Omental fat pad (tissue), 4 donors: ENCODE data around the gene IPO4. TPM values are rescaled to one million over a fixed set of nuclear protein-coding genes. Genes with fewer than 3 reads are reported as not detected.

Source experiments
- ATAC-seq: fragments of 150-250 bp; one replicate; pipeline ENCODE4 v1.9.1; 2016; ENCODE audit warnings: mild to moderate bottlenecking, moderate library complexity; ENCODE audit not compliant: low FRiP score
- DNase-seq: peaks from one replicate; pipeline ENCODE4 v3.0.0-alpha.2; 2019; ENCODE audit warnings: low spot score
- total RNA-seq, 4 donors: library from RNA; depleted of rRNA; stranded (reverse); fragments of >200 nt; gene quantifications; one replicate each; pipeline ENCODE4 v1.1.0, GENCODE V29; 2016
- TF ChIP-seq, protein P1 (sequence below), 3 donors: fragments of 450-650 bp; IDR thresholded peaks; one replicate each; pipeline ENCODE4 v1.5.1; 2016 to 2017; ENCODE audit warnings: antibody characterized with exemption in 3 of 3, mild to moderate bottlenecking in 3 of 3, moderate library complexity in 2 of 3

Gene IPO4
- total RNA-seq, 4 donors from 2014 or later, result 24.1 to 108 (median 34.4) TPM

DNA sequence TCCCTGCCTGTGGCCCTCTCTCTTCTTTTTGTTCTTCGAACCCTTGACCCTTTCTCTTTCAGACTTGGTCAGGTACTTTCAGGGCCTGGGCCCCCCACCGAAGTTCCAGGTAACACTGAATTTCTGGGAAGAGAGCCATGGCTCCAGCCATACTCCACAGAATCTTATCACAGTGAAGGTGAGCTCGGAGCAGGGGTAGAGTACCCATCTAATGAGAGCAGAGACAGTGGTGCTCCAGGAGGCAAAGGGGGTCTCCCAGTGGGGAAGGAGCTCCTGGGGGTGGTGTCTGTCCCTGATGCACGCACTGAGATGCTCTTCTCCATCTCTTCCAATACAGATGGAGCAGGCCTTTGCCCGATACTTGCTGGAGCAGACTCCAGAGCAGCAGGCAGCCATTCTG lies 22.8 kb downstream of the IPO4 start:
- DNase-seq (no peak), ATAC-seq (no peak)
- TF ChIP-seq, protein P1, sequence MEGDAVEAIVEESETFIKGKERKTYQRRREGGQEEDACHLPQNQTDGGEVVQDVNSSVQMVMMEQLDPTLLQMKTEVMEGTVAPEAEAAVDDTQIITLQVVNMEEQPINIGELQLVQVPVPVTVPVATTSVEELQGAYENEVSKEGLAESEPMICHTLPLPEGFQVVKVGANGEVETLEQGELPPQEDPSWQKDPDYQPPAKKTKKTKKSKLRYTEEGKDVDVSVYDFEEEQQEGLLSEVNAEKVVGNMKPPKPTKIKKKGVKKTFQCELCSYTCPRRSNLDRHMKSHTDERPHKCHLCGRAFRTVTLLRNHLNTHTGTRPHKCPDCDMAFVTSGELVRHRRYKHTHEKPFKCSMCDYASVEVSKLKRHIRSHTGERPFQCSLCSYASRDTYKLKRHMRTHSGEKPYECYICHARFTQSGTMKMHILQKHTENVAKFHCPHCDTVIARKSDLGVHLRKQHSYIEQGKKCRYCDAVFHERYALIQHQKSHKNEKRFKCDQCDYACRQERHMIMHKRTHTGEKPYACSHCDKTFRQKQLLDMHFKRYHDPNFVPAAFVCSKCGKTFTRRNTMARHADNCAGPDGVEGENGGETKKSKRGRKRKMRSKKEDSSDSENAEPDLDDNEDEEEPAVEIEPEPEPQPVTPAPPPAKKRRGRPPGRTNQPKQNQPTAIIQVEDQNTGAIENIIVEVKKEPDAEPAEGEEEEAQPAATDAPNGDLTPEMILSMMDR (IDR thresholded peaks at IDR 0.05), result no peak

DNA sequence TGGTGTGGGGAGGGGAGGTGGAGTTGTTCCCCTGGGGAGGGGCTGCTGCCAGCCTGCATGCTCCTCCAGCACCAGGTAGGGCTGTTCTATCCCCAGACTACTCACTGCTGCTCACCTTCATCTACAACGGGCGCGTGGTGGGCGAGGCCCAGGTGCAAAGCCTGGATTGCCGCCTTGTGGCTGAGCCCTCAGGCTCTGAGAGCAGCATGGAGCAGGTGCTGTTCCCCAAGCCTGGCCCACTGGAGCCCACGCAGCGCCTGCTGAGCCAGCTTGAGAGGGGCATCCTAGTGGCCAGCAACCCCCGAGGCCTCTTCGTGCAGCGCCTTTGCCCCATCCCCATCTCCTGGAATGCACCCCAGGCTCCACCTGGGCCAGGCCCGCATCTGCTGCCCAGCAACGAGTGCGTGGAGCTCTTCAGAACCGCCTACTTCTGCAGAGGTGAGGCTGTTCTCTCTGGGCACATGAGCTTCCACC lies 24.1 kb downstream of the IPO4 start:
- TF ChIP-seq, protein P1 (IDR thresholded peaks at IDR 0.05), result no peak
- ATAC-seq (no peak), DNase-seq (no peak)

DNA sequence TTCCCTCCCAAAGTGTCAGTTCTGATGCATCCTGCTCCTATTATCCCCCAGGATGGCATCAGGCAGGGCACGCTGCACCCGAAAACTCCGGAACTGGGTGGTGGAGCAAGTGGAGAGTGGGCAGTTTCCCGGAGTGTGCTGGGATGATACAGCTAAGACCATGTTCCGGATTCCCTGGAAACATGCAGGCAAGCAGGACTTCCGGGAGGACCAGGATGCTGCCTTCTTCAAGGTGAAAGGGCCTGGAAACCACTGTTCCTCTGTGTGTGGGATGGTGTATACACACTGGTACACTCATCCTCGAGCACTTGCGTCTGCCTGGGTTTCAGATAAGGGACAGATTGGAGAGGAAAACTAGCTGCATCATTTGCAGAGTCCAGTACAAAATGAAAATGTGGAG lies 26.5 kb downstream of the IPO4 start:
- ATAC-seq (peak; percentile 11), DNase-seq (no peak)
- TF ChIP-seq, protein P1 (IDR thresholded peaks at IDR 0.05), result no peak

DNA sequence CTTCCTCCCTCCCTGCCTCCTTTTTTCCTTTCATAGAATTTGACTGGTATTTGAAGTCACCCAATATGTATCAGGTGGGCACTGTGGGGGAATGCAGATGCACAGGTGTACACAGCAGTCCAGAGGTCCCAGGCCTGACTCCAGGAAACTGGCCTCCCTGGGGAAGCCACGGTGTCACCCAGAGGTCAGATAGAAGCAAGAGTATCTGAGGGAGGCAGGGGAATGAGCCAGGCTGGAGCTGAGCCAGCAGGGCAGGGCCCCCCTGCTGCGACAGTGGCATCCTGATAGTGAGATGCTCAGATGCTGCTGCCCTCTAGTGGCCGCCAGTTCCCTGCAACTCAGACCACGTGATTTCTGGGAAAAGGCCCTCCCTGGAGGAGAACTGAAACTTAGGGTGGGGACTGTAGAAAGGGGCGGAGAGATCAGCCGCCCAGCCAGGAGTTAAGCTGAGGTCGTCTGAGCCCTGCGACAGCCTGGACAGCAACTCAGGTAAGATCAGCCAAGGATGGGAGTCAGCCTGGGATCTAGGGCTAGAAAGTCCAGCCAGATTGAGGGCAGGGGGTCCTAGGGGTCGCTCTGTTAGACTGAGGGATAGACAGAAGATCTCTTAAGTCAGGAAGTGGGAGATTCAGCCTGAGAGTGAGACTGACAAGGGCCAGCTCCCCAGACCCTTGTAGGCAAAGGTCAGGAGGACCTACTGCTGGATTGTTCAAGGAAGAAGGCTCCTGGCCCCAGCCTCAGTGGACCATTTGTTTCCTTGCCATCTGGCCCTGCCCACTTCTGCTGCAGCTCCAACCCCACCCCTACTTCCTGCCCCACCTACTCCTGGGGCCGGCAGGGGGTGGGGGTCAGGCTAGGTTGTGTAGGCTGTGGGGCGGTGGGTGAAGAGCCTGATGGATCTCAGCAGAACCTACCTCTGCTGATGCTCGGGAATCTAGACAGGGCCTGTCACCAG lies 27.5 kb downstream of the IPO4 start, which contains the start of gene IRF9:
Gene IRF9, plus strand, starts transcription at position 416 of the 955 bp plus-strand sequence. CDS start 880 bp downstream, outside the sequence.
- DNase-seq (peak; percentile 99), ATAC-seq (peak; percentile 91)

DNA sequence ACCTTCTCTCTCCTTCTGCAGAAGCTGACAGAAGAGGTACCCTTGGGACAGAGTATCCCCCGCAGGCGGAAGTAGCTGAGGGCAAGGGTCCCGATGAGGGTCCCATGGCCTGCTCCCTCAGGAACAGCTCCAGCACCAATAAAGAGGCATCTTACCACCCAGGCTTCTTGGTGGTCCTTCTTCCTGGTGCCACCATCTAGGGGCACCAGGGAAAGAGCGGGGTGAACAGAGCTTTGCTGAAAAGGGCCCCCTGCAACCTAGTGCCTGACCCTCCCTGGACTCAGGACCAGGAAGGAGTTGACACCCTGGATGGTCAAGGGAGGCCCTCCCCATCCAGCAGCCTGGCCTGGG lies 28.1 kb downstream of the IPO4 start:
- no peak for DNase-seq
- ATAC-seq, result no peak
- TF ChIP-seq, protein P1 (IDR thresholded peaks at IDR 0.05), result no peak

More for the DNA sequence above, 27.5 kb downstream of the IPO4 start, which contains the start of gene IRF9:
- TF ChIP-seq, protein P1 (IDR thresholded peaks at IDR 0.05), result peak in 2 of 3 donors; percentile 83 to 95

DNA sequence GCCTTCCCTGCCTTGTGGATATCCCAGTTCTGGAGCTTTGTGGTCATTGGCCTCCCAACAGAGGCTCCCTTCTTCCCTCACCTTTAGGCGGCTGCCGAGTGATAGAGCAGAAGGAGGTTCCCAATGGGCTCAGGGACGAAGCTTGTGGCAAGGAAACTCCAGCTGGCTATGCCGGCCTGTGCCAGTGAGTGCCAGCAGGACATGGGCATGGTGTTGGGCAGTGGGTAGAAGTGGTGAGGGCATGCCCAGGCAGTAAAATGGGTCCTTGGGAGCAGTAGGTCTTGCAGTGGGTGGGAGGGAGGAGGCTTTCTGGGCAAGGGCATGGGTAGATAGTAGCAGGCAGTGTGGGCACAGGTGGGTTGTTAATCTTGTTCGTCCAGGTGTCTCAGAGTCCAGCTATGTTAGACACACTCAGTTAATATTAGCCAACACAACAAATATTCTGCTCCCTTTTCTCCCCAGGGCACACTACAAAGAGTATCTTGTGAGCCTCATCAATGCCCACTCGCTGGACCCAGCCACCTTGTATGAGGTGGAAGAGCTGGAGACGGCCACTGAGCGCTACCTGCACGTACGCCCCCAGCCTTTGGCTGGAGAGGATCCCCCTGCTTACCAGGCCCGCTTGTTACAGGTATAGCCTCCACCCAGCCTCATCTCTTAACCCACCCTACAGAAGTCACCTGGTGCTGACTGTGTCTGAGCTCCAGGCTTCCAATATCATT lies 28.7 kb downstream of the IPO4 start:
- no peak for DNase-seq
- no peak for ATAC-seq
- TF ChIP-seq, protein P1 (IDR thresholded peaks at IDR 0.05), result no peak
